NCI-H2196 (cell line): ENCODE results near the gene ARHGEF18.
A peak's percentile ranks its signal among the peaks of the same experiment; 100 is the strongest.
"Not testable (repeated sequence)": the region's sequence is repeated elsewhere in the genome, so short reads cannot be mapped to it uniquely, and the experiment has no call there.

Source experiments
- DNase-seq: peaks from one replicate; lab custom pipeline; 2025; ENCODE audit not compliant: unreplicated experiment; lab: John Stamatoyannopoulos, UW

ARHGEF18 gene

GRCh38 chr19:7348587-7349230 lies at the start of gene ARHGEF18:
Gene ARHGEF18, plus strand, starts transcription at chr19:7348937. Its CDS starts 13,954 bp downstream, at chr19:7362891.
- DNase-seq: no peak

GRCh38 chr19:7301525-7301924 lies 47.2 kb upstream of the ARHGEF18 start:
- no peak for DNase-seq

DNA sequence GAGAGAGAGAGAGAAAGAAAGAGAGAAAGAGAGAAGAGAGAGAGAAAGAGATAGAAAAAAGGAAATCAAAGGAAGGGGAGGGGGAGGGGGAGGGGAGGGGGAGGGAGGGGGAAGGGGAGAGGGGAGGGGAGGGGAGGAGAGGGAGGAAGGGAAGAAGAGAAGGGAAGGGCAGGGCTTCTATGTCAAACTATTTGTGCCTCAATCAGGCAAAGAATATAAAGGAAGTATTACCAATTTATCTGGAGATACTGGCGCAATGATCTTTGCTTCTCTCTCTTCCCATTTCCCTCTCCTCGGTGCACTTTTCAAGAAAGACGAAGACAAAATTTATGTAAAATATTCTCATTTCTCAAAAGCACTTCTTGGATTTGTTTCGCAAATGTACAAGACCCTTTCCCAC lies 45.3 kb upstream of the ARHGEF18 start:
- no peak for DNase-seq

GRCh38 chr19:7304200-7304599 lies 44.5 kb upstream of the ARHGEF18 start:
- DNase-seq: no peak

DNA sequence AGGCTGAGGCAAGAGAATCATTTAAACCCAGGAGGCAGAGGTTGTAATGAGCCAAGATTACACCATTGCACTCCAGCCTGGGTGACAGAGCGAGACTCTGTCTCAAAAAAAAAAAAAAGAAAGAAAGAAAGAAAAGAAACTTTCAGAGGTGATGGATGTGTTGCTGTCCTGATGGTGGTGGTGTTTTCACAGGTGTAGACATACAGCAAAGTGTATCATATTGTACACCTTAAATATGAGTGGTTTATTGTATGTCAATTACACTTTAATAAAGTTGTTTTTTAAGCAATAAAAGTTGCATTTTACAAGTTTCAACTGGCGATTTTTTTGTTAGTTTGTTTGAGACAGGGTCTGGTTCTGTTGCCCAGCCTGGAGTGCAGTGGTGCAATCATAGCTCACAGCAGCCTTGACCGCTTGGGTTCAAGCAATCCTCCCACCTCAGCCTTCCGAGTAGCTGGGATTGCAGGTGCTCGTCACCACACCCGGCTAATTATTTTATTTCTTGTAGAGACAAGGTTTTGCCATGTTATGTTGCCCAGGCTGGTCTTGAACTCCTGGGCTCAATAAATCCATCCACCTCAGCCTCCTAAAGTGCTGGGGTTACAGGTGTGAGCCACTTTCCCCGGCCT lies 41.0 kb upstream of the ARHGEF18 start:
- no peak for DNase-seq

GRCh38 chr19:7308327-7308726 lies 40.4 kb upstream of the ARHGEF18 start:
- not testable (repeated sequence) for DNase-seq

DNA sequence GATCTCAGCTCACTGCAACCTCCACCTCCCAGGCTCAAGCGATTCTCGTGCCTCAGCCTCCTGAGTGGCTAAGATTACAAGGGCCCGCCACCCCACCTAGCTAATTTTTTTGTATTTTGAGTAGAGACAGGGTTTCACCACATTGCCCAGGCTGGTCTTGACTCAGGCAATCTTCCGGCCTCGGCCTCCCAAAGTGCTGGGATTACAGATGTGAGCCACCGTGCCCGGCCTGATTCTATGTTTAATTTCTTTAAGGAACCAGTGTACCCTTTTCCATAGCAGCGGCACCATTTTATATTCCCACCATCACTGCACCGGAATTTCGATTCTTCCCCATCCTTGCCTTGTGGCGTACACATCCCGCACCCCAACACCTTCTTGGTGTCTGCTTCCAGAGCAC lies 36.8 kb upstream of the ARHGEF18 start:
- DNase-seq: no peak

DNA sequence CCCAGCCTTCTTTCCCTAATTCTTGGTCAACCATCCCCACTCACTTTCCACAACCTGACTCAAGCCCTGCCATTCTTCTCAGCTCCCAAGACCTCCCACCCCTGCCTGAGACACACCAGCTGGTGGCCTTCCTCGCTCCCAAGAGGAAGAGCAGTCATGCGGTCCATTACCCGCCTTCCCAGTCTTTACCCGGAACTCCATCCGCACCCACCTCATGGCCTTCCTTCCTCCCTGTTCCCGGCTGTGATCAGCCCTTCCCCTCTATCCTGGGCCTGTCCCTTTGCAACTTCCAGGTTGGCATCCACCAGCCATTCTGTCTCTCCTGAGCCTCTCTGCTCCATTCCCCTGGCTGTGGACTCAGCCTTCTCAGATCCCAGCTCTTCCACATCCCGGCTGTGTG lies 35.9 kb upstream of the ARHGEF18 start:
- DNase-seq: no peak

GRCh38 chr19:7318176-7318575 lies 30.6 kb upstream of the ARHGEF18 start:
- no peak for DNase-seq

DNA sequence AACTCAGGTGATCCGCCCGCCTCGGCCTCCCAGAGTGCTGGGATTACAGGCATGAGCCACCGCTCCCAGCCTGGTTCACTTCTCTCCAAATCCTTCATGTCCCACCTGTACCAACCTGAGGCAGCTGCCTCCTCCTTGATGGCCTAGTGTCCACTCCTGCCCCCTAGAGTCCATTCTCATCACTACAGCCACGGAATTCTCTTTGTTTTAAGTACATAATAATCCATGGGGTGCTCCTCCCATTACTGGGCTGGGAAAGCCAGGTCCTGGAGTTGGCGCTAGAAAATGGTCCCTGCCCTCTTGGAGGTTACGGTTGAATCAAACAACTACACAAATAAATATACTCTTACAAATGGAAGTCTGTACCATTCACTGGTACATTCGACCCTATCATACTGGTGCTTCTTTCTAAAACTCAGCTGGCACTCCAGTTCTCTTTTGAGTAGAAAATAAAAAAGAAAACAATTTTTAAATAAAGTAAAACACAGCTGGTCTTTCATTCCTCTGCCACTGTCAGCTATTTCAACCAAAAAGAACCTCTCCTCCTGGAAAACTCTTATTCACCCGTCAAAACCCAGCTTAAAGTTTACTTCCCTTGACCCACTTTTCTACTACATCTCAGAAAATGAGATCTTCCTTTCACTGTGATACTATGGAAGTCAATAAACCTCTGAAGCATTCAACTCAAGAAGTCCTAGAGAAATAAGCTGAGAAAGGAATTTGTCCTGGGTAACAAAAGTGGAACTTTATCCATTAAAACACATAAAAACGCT lies 22.4 kb upstream of the ARHGEF18 start:
- DNase-seq: no peak

DNA sequence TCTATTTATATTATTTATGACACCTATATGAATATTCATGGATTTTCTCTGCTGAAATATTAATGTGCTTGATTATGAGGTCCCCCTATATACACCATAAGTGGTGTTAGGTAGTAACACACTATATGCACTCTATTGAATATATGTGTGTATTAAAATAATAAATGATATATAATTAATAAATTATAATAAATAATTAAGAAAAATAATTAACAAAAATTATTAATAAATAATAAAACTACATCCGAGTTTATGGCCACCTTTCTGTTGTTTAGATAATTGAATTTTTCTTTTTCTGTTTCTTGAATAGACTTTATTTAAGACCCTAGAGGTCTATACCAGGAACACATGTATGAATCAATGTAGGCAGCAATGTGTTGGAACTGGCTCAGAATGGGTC lies 20.9 kb upstream of the ARHGEF18 start:
- no peak for DNase-seq

DNA sequence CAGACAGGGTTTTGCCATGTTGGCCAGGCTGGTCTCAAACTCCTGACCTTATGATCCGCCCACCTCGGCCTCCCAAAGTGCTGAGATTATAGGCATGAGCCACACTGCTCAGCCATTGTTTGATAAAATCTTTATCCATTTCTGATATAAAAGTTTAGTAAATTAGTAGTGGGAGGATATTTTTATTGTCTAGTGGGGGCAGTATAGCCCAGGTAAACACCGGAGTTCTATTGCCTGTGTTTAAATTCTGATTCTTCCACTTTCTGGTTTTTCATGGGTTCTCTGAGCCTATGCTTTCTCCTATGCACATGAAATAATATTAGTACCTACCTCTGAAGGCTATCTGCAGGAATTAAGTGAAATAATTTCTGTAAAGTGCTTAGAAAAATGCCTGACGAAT lies 20.1 kb upstream of the ARHGEF18 start:
- no peak for DNase-seq

GRCh38 chr19:7331446-7331845 lies 17.3 kb upstream of the ARHGEF18 start:
- no peak for DNase-seq

DNA sequence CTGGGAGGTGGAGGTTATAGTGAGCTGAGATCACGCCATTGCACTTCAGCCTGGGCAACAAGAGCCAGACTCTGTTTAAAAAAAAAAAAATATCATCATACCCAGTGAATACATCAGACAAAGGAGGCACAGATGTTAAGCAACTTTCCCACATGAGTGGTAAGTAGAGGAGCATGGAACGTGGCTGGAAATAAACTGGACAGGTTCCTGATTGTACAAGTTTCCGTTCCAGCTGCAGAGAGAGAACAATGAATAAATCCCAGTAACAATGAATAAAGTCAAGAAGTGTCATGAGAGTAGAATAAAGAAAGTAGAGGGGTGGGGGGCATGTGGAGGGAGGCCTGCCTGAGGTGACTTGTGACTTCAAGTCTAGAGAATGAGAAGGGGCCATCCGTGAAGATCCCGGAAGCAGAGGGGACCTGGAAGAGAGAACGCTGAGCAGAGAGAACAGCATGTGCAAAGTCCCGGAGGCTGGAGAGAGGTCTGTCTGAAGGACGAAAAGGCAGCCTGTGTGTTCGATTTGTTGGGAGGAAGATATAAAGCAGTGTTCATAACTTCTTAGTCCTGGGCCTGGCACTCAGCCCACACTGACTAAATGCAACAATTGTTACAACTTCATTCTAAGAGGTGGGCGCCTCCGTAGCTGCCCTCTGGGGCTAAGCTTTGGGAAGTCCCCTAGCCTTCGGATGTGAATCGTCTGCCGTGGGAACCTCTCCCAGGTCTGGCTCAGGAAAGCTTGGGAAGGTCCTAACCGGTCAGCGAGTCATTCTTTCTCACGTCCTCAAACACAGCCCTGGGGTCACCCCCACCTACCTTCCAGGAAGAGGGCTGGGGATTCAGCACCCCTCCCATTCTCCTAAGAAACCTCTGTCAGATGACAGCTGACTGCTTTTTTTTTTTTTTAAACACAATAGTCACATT lies 15.3 kb upstream of the ARHGEF18 start:
- DNase-seq: no peak

DNA sequence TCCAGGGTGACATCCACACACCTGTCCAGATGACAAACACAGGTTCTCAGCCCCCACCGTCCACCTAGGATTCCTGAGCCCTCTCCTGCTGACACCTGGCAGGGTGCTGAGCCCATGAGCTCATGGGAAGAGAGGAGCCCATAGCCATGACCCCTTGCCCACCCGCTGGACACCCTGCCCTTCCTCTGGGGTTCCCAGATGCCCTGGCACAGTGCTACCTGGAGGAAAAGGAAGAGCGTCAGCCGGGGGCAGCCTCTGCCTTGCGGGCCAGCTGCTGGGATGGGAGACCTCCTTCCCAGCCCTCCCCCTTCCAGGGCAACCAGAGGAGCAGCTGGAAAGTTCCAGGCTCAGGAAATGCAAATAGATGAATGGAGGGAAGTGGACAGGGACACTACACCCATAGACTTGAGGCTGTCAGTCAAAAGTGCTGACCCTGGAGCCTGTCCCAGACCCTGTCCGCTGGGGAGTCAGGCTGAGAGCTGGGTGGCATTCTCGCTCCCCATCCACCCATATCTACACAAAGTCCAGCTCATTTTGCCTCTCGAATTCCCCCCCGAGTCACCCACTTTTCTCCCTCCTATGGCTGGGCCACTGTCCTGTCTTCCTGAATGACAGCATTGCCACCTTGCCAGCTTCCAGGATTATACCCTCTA lies 12.3 kb upstream of the ARHGEF18 start:
- DNase-seq: no peak

DNA sequence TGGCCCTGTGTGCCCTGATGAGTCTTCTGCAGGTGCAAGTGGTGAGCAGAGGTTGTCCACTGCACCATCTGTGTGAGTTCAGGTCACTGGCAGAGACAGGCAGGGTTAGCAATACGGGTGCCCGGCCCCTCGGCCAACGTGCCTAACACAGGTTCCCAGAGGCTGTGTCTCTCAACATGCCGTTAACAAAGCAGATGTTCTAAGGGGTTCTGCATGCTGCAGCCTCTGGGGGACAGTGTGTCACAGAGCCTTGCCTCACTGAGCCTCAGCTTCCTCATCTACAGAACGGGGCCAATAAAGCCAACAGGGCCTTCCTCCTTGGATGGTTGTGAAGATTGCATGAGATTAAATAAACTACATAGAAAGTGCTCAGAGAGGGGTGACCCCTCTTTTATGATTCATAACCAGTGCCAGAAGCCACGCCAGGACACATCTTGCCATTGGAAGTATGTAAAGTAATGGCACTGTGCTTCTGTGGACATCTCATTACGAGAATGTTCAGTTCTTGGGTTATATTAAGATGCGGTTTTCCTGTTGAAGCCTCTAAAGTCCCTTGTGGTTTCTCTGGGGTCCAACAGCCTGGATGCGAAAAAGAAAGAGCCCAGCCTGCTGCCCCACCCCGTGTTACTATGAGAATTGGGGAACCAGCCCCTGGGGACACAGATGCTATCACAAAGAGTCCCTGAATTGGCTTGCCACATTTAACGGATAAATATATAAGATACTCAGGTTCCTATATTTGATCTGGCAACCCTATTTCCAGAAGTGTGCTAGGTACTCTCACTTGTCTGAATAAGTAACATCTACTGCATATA lies 11.2 kb upstream of the ARHGEF18 start:
- no peak for DNase-seq

- DNase-seq: peak; percentile 84
These were observed 7.5 kb upstream of the ARHGEF18 start for GRCh38 chr19:7340959-7341837.

- no peak for DNase-seq
These were observed 6.6 kb upstream of the ARHGEF18 start for GRCh38 chr19:7342143-7342542.

DNA sequence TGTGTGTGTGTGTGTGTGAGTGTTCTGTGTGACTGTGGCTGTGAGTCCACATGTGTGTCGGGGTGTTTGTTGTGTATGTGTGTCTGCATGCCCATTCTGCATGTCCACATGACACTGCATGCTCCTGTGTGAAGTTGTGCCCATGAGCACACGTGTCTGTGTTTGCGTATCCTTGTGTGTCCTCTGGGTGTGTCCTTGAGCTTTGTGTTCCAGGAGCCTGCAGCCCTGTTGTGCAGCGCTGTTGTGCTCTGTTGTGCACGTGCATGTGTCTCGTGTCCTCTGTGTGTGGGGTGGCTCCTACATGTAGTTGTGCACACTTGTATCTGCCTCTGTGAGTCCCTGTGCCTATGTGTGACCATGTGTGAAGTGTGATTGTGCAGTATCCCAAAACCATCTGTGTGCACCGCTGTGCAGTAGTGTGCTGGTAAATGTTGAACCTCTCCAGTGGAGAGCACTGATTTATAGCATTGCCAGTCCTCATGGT lies 2.2 kb upstream of the ARHGEF18 start:
- DNase-seq: no peak
